SK-N-SH treated with all-trans-retinoic acid at 6 μM for 48 hours (cell line): ENCODE measurements around the gene NAV3.

Experiments used
- ATAC-seq: fragments of 200-7000 bp; cut with Tn5 transposase; 3 replicates; pipeline ENCODE4 v1.9.1; 2020; ENCODE audit warnings: mild to moderate bottlenecking, moderate library complexity
- ARNTL ChIP-seq: fragments of 450-650 bp; formaldehyde crosslinking; IDR thresholded peaks from 2 replicates; pipeline ENCODE4 v1.5.0; 2020; ENCODE audit warnings: low read depth, mild to moderate bottlenecking, moderate library complexity, borderline replicate concordance
- BACH2 ChIP-seq: fragments of 250-450 bp; sonication (Bioruptor Pico); IDR thresholded peaks from 2 replicates; pipeline ENCODE4 v1.9.0; 2021; ENCODE audit warnings: mild to moderate bottlenecking, borderline replicate concordance
- CREB5 ChIP-seq: fragments of 250-450 bp; sonication (Bioruptor Pico); IDR thresholded peaks from 2 replicates; pipeline ENCODE4 v1.5.1; 2020; ENCODE audit warnings: low read depth, mild to moderate bottlenecking, moderate library complexity
- CSDC2 ChIP-seq: fragments of 250-450 bp; sonication (Bioruptor Pico); IDR thresholded peaks from 2 replicates; pipeline ENCODE4 v1.5.0; 2020; ENCODE audit warnings: mild to moderate bottlenecking, moderate library complexity
- CSRNP3 ChIP-seq: fragments of 250-450 bp; sonication (Bioruptor Pico); IDR thresholded peaks from 2 replicates; pipeline ENCODE4 v1.5.1; 2021; ENCODE audit warnings: mild to moderate bottlenecking, moderate library complexity
- ESRRG ChIP-seq: fragments of 250-450 bp; sonication (Bioruptor Pico); IDR thresholded peaks from 2 replicates; pipeline ENCODE4 v1.6.1; 2021; ENCODE audit warnings: mild to moderate bottlenecking
- GLIS3 ChIP-seq: fragments of 250-450 bp; sonication (Bioruptor Pico); IDR thresholded peaks from 2 replicates; pipeline ENCODE4 v1.5.0; 2020; ENCODE audit warnings: mild to moderate bottlenecking, moderate library complexity
- ISL1 ChIP-seq: fragments of 250-450 bp; sonication (Bioruptor Pico); IDR thresholded peaks from 2 replicates; pipeline ENCODE4 v2.1.2; 2022; ENCODE audit warnings: mild to moderate bottlenecking, moderate library complexity
- OSR1 ChIP-seq: fragments of 250-450 bp; sonication (Bioruptor Pico); IDR thresholded peaks from 2 replicates; pipeline ENCODE4 v1.8.0; 2022; ENCODE audit warnings: moderate library complexity, mild to moderate bottlenecking, inconsistent platforms
- PATZ1 ChIP-seq: fragments of 250-450 bp; sonication (Bioruptor Pico); IDR thresholded peaks from 2 replicates; pipeline ENCODE4 v1.8.0; 2020; ENCODE audit warnings: mild to moderate bottlenecking, moderate library complexity, borderline replicate concordance
- POU6F1 ChIP-seq: fragments of 250-450 bp; sonication (Bioruptor Pico); IDR thresholded peaks from 2 replicates; pipeline ENCODE4 v1.8.0; 2021; ENCODE audit warnings: low read depth, mild to moderate bottlenecking, moderate library complexity, borderline replicate concordance
- PPARA ChIP-seq: fragments of 250-450 bp; sonication (Bioruptor Pico); IDR thresholded peaks from 2 replicates; pipeline ENCODE4 v1.5.0; 2020; ENCODE audit warnings: mild to moderate bottlenecking, borderline replicate concordance
- RARB ChIP-seq: fragments of 250-450 bp; sonication (Bioruptor Pico); IDR thresholded peaks from 2 replicates; pipeline ENCODE4 v1.8.0; 2021; ENCODE audit warnings: mild to moderate bottlenecking, moderate library complexity
- SNAI2 ChIP-seq: fragments of 250-450 bp; sonication (Bioruptor Pico); IDR thresholded peaks from 2 replicates; pipeline ENCODE4 v1.5.0; 2020; ENCODE audit warnings: mild to moderate bottlenecking, moderate library complexity
- TCF4 ChIP-seq: fragments of 250-450 bp; sonication (Bioruptor Pico); IDR thresholded peaks from 2 replicates; pipeline ENCODE4 v1.8.0; 2021; ENCODE audit warnings: mild to moderate bottlenecking, moderate library complexity, borderline replicate concordance
- TOX ChIP-seq: fragments of 250-450 bp; sonication (Bioruptor Pico); IDR thresholded peaks from 2 replicates; pipeline ENCODE4 v1.8.0; 2021; ENCODE audit warnings: mild to moderate bottlenecking, moderate library complexity, borderline replicate concordance
- TSHZ2 ChIP-seq: fragments of 250-450 bp; sonication (Bioruptor Pico); IDR thresholded peaks from 2 replicates; pipeline ENCODE4 v1.5.0; 2020; ENCODE audit warnings: mild to moderate bottlenecking, moderate library complexity
- ZC3H10 ChIP-seq: fragments of 250-450 bp; sonication (Bioruptor Pico); IDR thresholded peaks from 2 replicates; pipeline ENCODE4 v1.5.1; 2021; ENCODE audit warnings: mild to moderate bottlenecking, moderate library complexity
- ZFP30 ChIP-seq: fragments of 450-650 bp; formaldehyde crosslinking; IDR thresholded peaks from 2 replicates; pipeline ENCODE4 v1.5.0; 2022; ENCODE audit warnings: mild to moderate bottlenecking, moderate library complexity
- ZNF70 ChIP-seq: fragments of 450-650 bp; formaldehyde crosslinking; IDR thresholded peaks from 2 replicates; pipeline ENCODE4 v1.5.0; 2020; ENCODE audit warnings: mild to moderate bottlenecking, moderate library complexity
- ZNF8 ChIP-seq: fragments of 450-650 bp; formaldehyde crosslinking; IDR thresholded peaks from 2 replicates; pipeline ENCODE4 v1.5.0; 2020; ENCODE audit warnings: mild to moderate bottlenecking, moderate library complexity

Gene NAV3

GRCh38 chr12:78081590-78082314, 251.1 kb downstream of the NAV3 start (continued):
- TF ChIP-seq CREB5: no peak
- TF ChIP-seq ZNF8 (CRISPR knock-in tag): no peak
- no peak for TF ChIP-seq CSDC2 (CRISPR knock-in tag)
- no peak for TF ChIP-seq OSR1
- no peak for TF ChIP-seq TOX (CRISPR knock-in tag)
- no peak for TF ChIP-seq TCF4
- TF ChIP-seq SNAI2 (CRISPR knock-in tag): no peak

GRCh38 chr12:78085542-78086182, 255.0 kb downstream of the NAV3 start:
- no peak for ATAC-seq

More at GRCh38 chr12:78085542-78086182, 255.0 kb downstream of the NAV3 start:
- TF ChIP-seq RARB (CRISPR knock-in tag) (no peak), TOX (CRISPR knock-in tag) (no peak), ISL1 (CRISPR knock-in tag) (no peak), TSHZ2 (CRISPR knock-in tag) (no peak), BACH2 (CRISPR knock-in tag) (no peak), CREB5 (no peak), ZNF8 (CRISPR knock-in tag) (no peak), POU6F1 (CRISPR knock-in tag) (no peak), PPARA (no peak), TCF4 (no peak), CSDC2 (CRISPR knock-in tag) (no peak), ZC3H10 (CRISPR knock-in tag) (no peak), OSR1 (no peak), CSRNP3 (CRISPR knock-in tag) (no peak), GLIS3 (CRISPR knock-in tag) (no peak), ARNTL (CRISPR knock-in tag) (no peak), ZFP30 (CRISPR knock-in tag) (no peak), PATZ1 (no peak), ESRRG (CRISPR knock-in tag) (no peak), ZNF70 (CRISPR knock-in tag) (no peak)
